WTC11 (cell line): ENCODE data around the gene SMYD1. TPM values are rescaled to one million over a fixed set of nuclear protein-coding genes. Genes with fewer than 3 reads are reported as not detected.

ENCODE experiments used
- ATAC-seq: fragments of 200-7000 bp; cut with Tn5 transposase; 2 replicates; pipeline ENCODE4 v1.10.0; 2021; ENCODE audit warnings: mild to moderate bottlenecking, moderate library complexity
- CTCF ChIA-PET: fragments of 300-600 bp; sonication (Branson Sonifier 250); formaldehyde crosslinking; loops from one replicate; lab custom pipeline; 2021; ENCODE audit warnings: antibody characterized with exemption; lab: Charles Lee
- POLR2A ChIA-PET: fragments of 350-600 bp; sonication (Branson Sonifier 250); formaldehyde crosslinking; loops from one replicate; lab custom pipeline; 2021; ENCODE audit warnings: antibody characterized with exemption; lab: Charles Lee
- DNase-seq: peaks from one replicate; pipeline ENCODE4 v3.0.0; 2021; ENCODE audit warnings: low spot score
- H3K27ac Mint-ChIP-seq: 2 replicates; pipeline ENCODE4 v1.8.0; 2021; ENCODE audit warnings: mixed read lengths
- H3K27me3 Mint-ChIP-seq: 2 replicates; pipeline ENCODE4 v1.8.0; 2021; ENCODE audit warnings: low read depth, mild to moderate bottlenecking, moderate library complexity, mixed read lengths
- H3K36me3 Mint-ChIP-seq: 2 replicates; pipeline ENCODE4 v1.8.0; 2021; ENCODE audit warnings: mixed read lengths
- H3K4me1 Mint-ChIP-seq: 2 replicates; pipeline ENCODE4 v1.8.0; 2022; ENCODE audit warnings: mixed read lengths
- H3K4me3 Mint-ChIP-seq: 2 replicates; pipeline ENCODE4 v1.8.0; 2021; ENCODE audit warnings: mild to moderate bottlenecking, moderate library complexity, mixed read lengths
- H3K9me3 Mint-ChIP-seq: 2 replicates; pipeline ENCODE4 v1.8.0; 2021; ENCODE audit warnings: mixed read lengths
- AFF4 ChIP-seq: sonication (generic); formaldehyde crosslinking; IDR thresholded peaks from 2 replicates; pipeline ENCODE4 v1.8.1; 2023; ENCODE audit warnings: mild to moderate bottlenecking, missing genetic modification reagents, borderline replicate concordance
- ARID4B ChIP-seq: sonication (generic); formaldehyde crosslinking; IDR thresholded peaks from 2 replicates; pipeline ENCODE4 v1.8.0; 2023; ENCODE audit warnings: missing genetic modification reagents, mild to moderate bottlenecking, borderline replicate concordance
- ELF4 ChIP-seq: sonication (generic); formaldehyde crosslinking; IDR thresholded peaks from 2 replicates; pipeline ENCODE4 v1.8.1; 2022; ENCODE audit warnings: low read depth, mild to moderate bottlenecking, moderate library complexity, missing genetic modification reagents
- EMX1 ChIP-seq: fragments of 250-450 bp; sonication (Bioruptor Pico); IDR thresholded peaks from 2 replicates; pipeline ENCODE4 v1.8.0; 2021; ENCODE audit warnings: mild to moderate bottlenecking
- ESRRA ChIP-seq: sonication (generic); formaldehyde crosslinking; IDR thresholded peaks from 2 replicates; pipeline ENCODE4 v1.8.1; 2022; ENCODE audit warnings: mild to moderate bottlenecking, missing genetic modification reagents, borderline replicate concordance
- FOXJ3 ChIP-seq: sonication (generic); formaldehyde crosslinking; IDR thresholded peaks from 2 replicates; pipeline ENCODE4 v1.9.0; 2021; ENCODE audit warnings: missing genetic modification reagents, mild to moderate bottlenecking, borderline replicate concordance
- FOXP1 ChIP-seq: sonication (generic); formaldehyde crosslinking; IDR thresholded peaks from 2 replicates; pipeline ENCODE4 v1.8.0; 2022; ENCODE audit warnings: missing genetic modification reagents, mild to moderate bottlenecking, moderate library complexity, borderline replicate concordance
- GABPB1 ChIP-seq: sonication (generic); formaldehyde crosslinking; IDR thresholded peaks from 2 replicates; pipeline ENCODE4 v1.8.1; 2023; ENCODE audit warnings: mild to moderate bottlenecking, missing genetic modification reagents
- HMGA2 ChIP-seq: fragments of 250-450 bp; sonication (Bioruptor Pico); IDR thresholded peaks from 2 replicates; pipeline ENCODE4 v1.4.0; 2021; ENCODE audit warnings: mild to moderate bottlenecking, moderate library complexity
- MXD4 ChIP-seq: fragments of 250-450 bp; sonication (Bioruptor Pico); IDR thresholded peaks from 2 replicates; pipeline ENCODE4 v1.8.0; 2021; ENCODE audit warnings: mild to moderate bottlenecking, moderate library complexity, borderline replicate concordance
- OVOL2 ChIP-seq: fragments of 250-450 bp; sonication (Bioruptor Pico); IDR thresholded peaks from 2 replicates; pipeline ENCODE4 v1.9.0; 2021; ENCODE audit warnings: mild to moderate bottlenecking, borderline replicate concordance
- PRRX2 ChIP-seq: fragments of 250-450 bp; sonication (Bioruptor Pico); IDR thresholded peaks from 2 replicates; pipeline ENCODE4 v1.8.0; 2021; ENCODE audit warnings: mild to moderate bottlenecking
- SMAD3 ChIP-seq: sonication (generic); formaldehyde crosslinking; IDR thresholded peaks from 2 replicates; pipeline ENCODE4 v1.8.0; 2022; ENCODE audit warnings: missing genetic modification reagents, mild to moderate bottlenecking, borderline replicate concordance
- SOX15 ChIP-seq: fragments of 250-450 bp; sonication (Bioruptor Pico); IDR thresholded peaks from 2 replicates; pipeline ENCODE4 v1.9.0; 2021; ENCODE audit warnings: mild to moderate bottlenecking
- SP1 ChIP-seq: sonication (generic); formaldehyde crosslinking; conservative IDR thresholded peaks from 2 replicates; pipeline ENCODE4 v1.8.1; 2022; ENCODE audit warnings: missing genetic modification reagents
- TCF7 ChIP-seq: sonication (generic); formaldehyde crosslinking; IDR thresholded peaks from 2 replicates; pipeline ENCODE4 v1.8.0; 2022; ENCODE audit warnings: mild to moderate bottlenecking, low read depth, missing genetic modification reagents, moderate library complexity
- TEAD4 ChIP-seq: sonication (generic); formaldehyde crosslinking; IDR thresholded peaks from 2 replicates; pipeline ENCODE4 v1.8.0; 2022; ENCODE audit warnings: mild to moderate bottlenecking, missing genetic modification reagents
- TP53 ChIP-seq: sonication (generic); formaldehyde crosslinking; IDR thresholded peaks from 2 replicates; pipeline ENCODE4 v1.8.1; 2023; ENCODE audit warnings: mild to moderate bottlenecking, missing genetic modification reagents
- ZNF263 ChIP-seq: sonication (generic); formaldehyde crosslinking; IDR thresholded peaks from 2 replicates; pipeline ENCODE4 v1.8.1; 2022; ENCODE audit warnings: low read depth, mild to moderate bottlenecking, moderate library complexity, missing genetic modification reagents
- ZNF396 ChIP-seq: fragments of 250-450 bp; sonication (Bioruptor Pico); IDR thresholded peaks from 2 replicates; pipeline ENCODE4 v1.8.0; 2021; ENCODE audit warnings: mild to moderate bottlenecking, moderate library complexity, borderline replicate concordance
- total RNA-seq: library from RNA; stranded (reverse); gene quantifications from 3 replicates; pipeline ENCODE4 v1.2.3, GENCODE V29; 2021
- TF ChIP-seq, protein P1 (sequence below): sonication (generic); formaldehyde crosslinking; IDR thresholded peaks from 2 replicates; pipeline ENCODE4 v1.8.0; 2022; ENCODE audit warnings: mild to moderate bottlenecking, missing genetic modification reagents

SMYD1 gene
- total RNA-seq, 1 experiment from 2014 or later, result not detected

DNA sequence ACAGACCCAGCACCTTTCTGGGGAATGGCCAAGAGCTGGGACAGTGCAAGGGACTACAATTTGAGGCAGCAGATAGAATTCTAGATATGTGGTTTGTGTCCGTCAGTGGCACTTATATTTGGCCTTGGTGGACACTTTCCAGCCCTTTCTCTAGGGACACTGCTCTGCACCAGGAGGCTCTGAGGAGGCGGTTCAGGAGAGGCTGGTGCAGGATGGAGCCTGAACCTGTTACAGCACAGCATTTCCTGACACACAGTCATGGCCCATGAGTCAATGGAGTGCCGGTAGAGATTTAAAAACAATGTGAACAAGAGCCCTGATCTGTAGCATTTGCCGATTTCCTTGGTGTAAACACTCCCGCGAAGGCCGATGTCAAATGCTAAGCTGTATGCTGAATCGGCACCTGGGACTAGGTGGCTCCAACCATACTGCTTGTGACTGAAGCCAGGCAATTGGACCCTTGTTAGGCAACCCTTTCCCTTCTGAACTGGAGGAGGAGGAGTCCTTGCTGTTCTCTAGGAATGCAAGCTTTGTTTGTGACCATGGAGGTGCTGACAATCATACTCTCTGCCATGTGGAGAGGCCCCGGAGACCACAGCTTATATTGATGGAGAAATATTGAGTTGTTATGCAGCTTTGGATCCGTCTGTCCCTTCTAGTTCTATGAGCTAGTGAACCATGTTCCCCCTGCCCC lies 48.3 kb downstream of the SMYD1 start:
- Mint-ChIP-seq H3K27me3 (no peaks in the 10 kb centered on the region), H3K4me3 (no peak overlapping the region), H3K27ac (no peak overlapping the region), H3K36me3 (no peaks in the 10 kb centered on the region), H3K4me1 (peaks cover 6% of the 10 kb centered on the region; the same call in 1 of the 2 replicates), H3K9me3 (no peaks in the 10 kb centered on the region; the same call in 1 of the 2 replicates)
- DNase-seq, result no peak
- no peak for ATAC-seq
- no peak for TF ChIP-seq SOX15 (CRISPR knock-in tag)
- no peak for TF ChIP-seq FOXJ3 (CRISPR knock-in tag)
- TF ChIP-seq GABPB1 (CRISPR knock-in tag), result no peak
- TF ChIP-seq AFF4 (CRISPR knock-in tag), result no peak
- no peak for TF ChIP-seq PRRX2
- no peak for TF ChIP-seq ZNF263 (CRISPR knock-in tag)
- TF ChIP-seq ELF4 (CRISPR knock-in tag), result no peak
- TF ChIP-seq OVOL2 (CRISPR knock-in tag), result no peak
- ChIA-PET CTCF (interaction anchor here (1.7 to 5.1 kb wide), 2 partner anchors 46 to 55 kb away, joined by 3 to 24 read pairs; no protein-coding TSS in a partner anchor), POLR2A (no interaction called here)

- TF ChIP-seq HMGA2 (CRISPR knock-in tag), result no peak
- no peak for TF ChIP-seq GABPB1 (CRISPR knock-in tag)
- no peak for TF ChIP-seq EMX1
- no peak for TF ChIP-seq TP53 (CRISPR knock-in tag)
- no peak for TF ChIP-seq SP1 (CRISPR knock-in tag)
- TF ChIP-seq ZNF396 (CRISPR knock-in tag), result no peak
- TF ChIP-seq, protein P1, sequence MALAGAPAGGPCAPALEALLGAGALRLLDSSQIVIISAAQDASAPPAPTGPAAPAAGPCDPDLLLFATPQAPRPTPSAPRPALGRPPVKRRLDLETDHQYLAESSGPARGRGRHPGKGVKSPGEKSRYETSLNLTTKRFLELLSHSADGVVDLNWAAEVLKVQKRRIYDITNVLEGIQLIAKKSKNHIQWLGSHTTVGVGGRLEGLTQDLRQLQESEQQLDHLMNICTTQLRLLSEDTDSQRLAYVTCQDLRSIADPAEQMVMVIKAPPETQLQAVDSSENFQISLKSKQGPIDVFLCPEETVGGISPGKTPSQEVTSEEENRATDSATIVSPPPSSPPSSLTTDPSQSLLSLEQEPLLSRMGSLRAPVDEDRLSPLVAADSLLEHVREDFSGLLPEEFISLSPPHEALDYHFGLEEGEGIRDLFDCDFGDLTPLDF (CRISPR knock-in tag), result no peak
- TF ChIP-seq ARID4B (CRISPR knock-in tag), result no peak
- no peak for TF ChIP-seq SMAD3 (CRISPR knock-in tag)
- TF ChIP-seq TCF7, result no peak
- TF ChIP-seq TEAD4, result no peak
- TF ChIP-seq MXD4 (CRISPR knock-in tag), result no peak
- no peak for TF ChIP-seq FOXP1
- no peak for TF ChIP-seq PRRX2
- no peak for TF ChIP-seq ESRRA (CRISPR knock-in tag)
- ChIA-PET POLR2A (no interaction called here), CTCF (interaction anchor here (1.7 to 5.1 kb wide), 2 partner anchors 45 to 56 kb away, joined by 3 to 24 read pairs; no protein-coding TSS in a partner anchor)
- Mint-ChIP-seq H3K4me3 (no peak overlapping the region), H3K36me3 (no peaks in the 10 kb centered on the region), H3K27me3 (no peaks in the 10 kb centered on the region), H3K9me3 (no peaks in the 10 kb centered on the region; the same call in 1 of the 2 replicates), H3K27ac (no peak overlapping the region), H3K4me1 (peaks cover 6% of the 10 kb centered on the region; the same call in 1 of the 2 replicates)
- DNase-seq, result no peak
- ATAC-seq, result no peak
Observed at GRCh38 chr2:88116669-88117432, 49.2 kb downstream of the SMYD1 start.
